HG03575 (cell line): ENCODE data around the gene ZNF283.
"Not testable (repeated sequence)": the region's sequence is repeated elsewhere in the genome, so short reads cannot be mapped to it uniquely, and the experiment has no call there.

Experiments used
- ATAC-seq: cut with Tn5 transposase; IDR thresholded peaks from one replicate; pipeline ENCODE4 v1.9.1; 2021; ENCODE audit not compliant: unreplicated experiment, insufficient number of reproducible peaks, low FRiP score; ENCODE audit errors: extremely low read depth

Gene ZNF283

DNA sequence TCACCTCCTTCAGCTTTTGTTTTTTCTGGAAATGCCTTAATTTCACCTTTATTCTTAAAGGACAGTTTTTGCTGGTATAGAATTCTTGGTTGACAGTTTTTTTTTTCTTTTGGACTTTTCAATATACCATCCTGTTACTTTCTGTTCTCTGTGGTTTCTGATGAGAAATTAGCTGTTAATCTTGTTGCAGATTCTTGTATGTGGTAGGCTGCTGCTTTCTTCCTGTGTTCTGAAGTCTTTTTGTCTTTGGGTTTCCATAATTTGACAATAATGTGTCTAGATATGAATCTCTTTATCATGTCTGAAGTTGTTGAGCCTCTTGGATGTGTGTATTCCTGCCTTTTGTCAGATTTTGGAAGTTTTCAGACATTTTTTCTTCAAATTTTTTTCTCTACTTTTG, 12.0 kb downstream of the ZNF283 start:
- no peak for ATAC-seq

- no peak for ATAC-seq
Measured at GRCh38 chr19:43842007-43842406, 14.9 kb downstream of the ZNF283 start.

DNA sequence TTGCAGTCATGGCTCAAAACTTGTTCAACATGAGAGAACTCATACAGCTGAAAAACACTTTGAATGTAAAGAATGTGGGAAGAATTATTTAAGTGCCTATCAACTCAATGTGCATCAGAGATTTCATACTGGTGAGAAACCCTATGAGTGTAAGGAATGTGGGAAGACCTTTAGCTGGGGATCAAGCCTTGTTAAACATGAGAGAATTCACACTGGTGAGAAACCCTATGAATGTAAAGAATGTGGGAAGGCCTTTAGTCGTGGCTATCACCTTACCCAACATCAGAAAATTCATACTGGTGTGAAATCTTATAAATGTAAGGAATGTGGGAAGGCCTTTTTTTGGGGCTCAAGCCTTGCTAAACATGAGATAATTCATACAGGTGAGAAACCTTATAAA, 20.1 kb downstream of the ZNF283 start:
- ATAC-seq: no peak

GRCh38 chr19:43847884-43848283, 20.8 kb downstream of the ZNF283 start:
- no peak for ATAC-seq

DNA sequence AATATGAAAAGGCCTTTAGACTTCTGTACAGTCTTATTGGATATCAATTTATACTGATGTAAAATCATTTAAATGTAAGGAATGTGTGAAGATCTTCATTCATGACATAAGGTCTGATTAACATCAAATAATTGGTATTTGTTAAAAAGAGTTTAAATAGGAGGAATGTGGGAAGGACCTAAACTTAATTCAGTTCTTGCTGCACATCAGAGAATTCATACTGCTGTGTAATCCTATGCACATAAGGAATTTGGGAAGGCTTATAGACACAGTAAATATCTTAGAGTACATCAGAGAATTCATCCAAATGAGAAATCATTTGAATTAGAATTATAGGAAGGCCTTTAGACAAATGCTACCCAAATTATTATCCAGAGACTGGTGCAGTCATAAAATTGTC, 21.7 kb downstream of the ZNF283 start:
- ATAC-seq: no peak

DNA sequence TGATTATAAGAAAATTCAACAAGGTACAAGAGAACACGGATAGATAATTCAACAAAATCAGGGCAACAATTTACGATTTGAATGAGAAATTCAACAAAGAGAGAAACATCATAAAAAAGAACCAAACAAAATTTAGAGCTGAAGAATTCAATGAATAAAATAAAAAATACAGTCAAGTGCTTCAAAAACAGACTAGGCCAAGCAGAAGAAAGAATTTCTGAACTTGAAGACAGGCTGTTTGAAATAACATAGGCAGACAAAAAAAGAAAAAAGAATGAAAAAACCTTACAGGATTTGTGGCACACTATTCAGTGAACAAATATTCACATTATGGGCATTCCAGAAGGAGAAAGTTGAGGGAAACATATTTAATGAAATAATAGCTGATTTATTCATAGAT, 31.1 kb downstream of the ZNF283 start:
- no peak for ATAC-seq

- ATAC-seq: not testable (repeated sequence)
Measured at GRCh38 chr19:43866923-43867322, 39.8 kb downstream of the ZNF283 start.

GRCh38 chr19:43872547-43873336, 45.6 kb downstream of the ZNF283 start:
- ATAC-seq: no peak

GRCh38 chr19:43880483-43880882, 53.4 kb downstream of the ZNF283 start:
- no peak for ATAC-seq

GRCh38 chr19:43883864-43884263, 56.7 kb downstream of the ZNF283 start, which contains the start of gene ZNF404:
Gene ZNF404 (minus strand): TSS chr19:43883964.
- no peak for ATAC-seq

DNA sequence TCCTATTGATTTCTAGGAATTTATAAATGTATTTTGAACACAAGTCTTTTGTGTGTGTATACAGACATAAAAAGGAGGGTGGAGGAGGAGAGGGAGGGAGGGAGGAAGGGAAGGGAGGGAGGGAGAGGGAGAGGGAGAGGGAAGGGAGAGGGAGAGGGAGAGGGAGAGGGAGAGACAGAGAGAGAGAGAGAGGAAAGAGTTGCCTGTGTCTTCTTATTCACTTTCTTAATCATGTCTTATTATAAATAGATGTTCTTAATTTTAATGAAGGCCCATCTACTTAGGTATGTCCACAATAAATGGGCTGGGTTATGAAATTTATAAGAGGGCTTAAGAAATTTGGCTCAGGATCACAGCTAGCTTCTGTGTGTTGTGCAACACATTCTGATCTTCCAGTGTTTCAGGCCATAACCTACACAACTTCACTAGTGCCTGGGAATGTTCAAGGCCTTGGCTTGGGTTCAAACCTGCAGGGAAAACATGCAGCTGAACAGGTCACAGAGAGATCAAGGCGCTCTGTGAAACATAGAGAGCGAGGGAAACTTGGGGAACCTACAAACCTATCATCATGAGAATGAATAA, 68.7 kb downstream of the ZNF283 start:
- ATAC-seq: no peak
